Globus pallidus (tissue), 1 donor: ENCODE measurements around the gene DENND1A.
A peak's percentile ranks its signal among the peaks of the same experiment; 100 is the strongest.

Experiments used
- DNase-seq: peaks from one replicate; pipeline ENCODE4 v3.0.0-alpha.2; 2015; ENCODE audit warnings: low spot score

DENND1A gene

GRCh38 chr9:123390337-123391135 lies 539.4 kb downstream of the DENND1A start:
- no peak for DNase-seq

GRCh38 chr9:123389698-123390097 lies 540.2 kb downstream of the DENND1A start:
- DNase-seq, result no peak

- DNase-seq, result no peak
Measured at GRCh38 chr9:123389070-123389469, 540.9 kb downstream of the DENND1A start.

- DNase-seq, result no peak
Measured at GRCh38 chr9:123387686-123388085, 542.2 kb downstream of the DENND1A start.

- no peak for DNase-seq
Measured at GRCh38 chr9:123383512-123384170, 546.3 kb downstream of the DENND1A start.

- peak; percentile 62 for DNase-seq
Measured at GRCh38 chr9:123382653-123383511, 547.0 kb downstream of the DENND1A start.

- DNase-seq, result no peak
Measured at GRCh38 chr9:123380852-123381705, 548.8 kb downstream of the DENND1A start.

- no peak for DNase-seq
Measured at GRCh38 chr9:123378956-123379660, 550.8 kb downstream of the DENND1A start.

GRCh38 chr9:123378025-123378424 lies 551.9 kb downstream of the DENND1A start:
- no peak for DNase-seq

- no peak for DNase-seq
Measured at GRCh38 chr9:123377211-123377971, 552.5 kb downstream of the DENND1A start.

- DNase-seq, result no peak
Measured at GRCh38 chr9:123376218-123377071, 553.5 kb downstream of the DENND1A start.

- no peak for DNase-seq
Measured at GRCh38 chr9:123375469-123376132, 554.3 kb downstream of the DENND1A start.

GRCh38 chr9:123373946-123374345 lies 556.0 kb downstream of the DENND1A start:
- peak; percentile 55 for DNase-seq

GRCh38 chr9:123373447-123373923 lies 556.4 kb downstream of the DENND1A start:
- DNase-seq, result no peak

GRCh38 chr9:123372766-123373446 lies 557.0 kb downstream of the DENND1A start:
- no peak for DNase-seq

- no peak for DNase-seq
Measured at GRCh38 chr9:123371805-123372590, 557.9 kb downstream of the DENND1A start.

- DNase-seq, result no peak
Measured at GRCh38 chr9:123371228-123371584, 558.7 kb downstream of the DENND1A start.
